Right ventricle myocardium superior (tissue), 1 donor: Measurements from ENCODE around the gene CYP1A2. TPM values are rescaled to one million over a fixed set of nuclear protein-coding genes. Genes with fewer than 3 reads are reported as not detected.
"Not testable (repeated sequence)": the region's sequence is repeated elsewhere in the genome, so short reads cannot be mapped to it uniquely, and the experiment has no call there.

Source experiments
- ATAC-seq: fragments of 200-7000 bp; cut with Tn5 transposase; one replicate; pipeline ENCODE4 v1.9.1; 2020; ENCODE audit warnings: mild to moderate bottlenecking; ENCODE audit not compliant: poor library complexity
- DNase-seq: peaks from one replicate; pipeline ENCODE4 v3.0.0-alpha.2; 2020
- intact Hi-C: fragments of 100-400 bp; cut with DNase I; formaldehyde crosslinking; loops from one replicate; pipeline ENCODE4 v1.11.2; 2022
- total RNA-seq: library from RNA; stranded (reverse); fragmentation: NEBNext Ultra II Directional; extraction: Animal tissue kit (Norgen Biotek cat#: 25700); gene quantifications from one replicate; pipeline ENCODE4 v1.2.1, GENCODE V29; 2021
- donor health status: DM: no; HTN: yes; CAD: no; lungs with severe emphysema.

Gene CYP1A2
- total RNA-seq, 1 donor from 2014 or later, result not detected

DNA sequence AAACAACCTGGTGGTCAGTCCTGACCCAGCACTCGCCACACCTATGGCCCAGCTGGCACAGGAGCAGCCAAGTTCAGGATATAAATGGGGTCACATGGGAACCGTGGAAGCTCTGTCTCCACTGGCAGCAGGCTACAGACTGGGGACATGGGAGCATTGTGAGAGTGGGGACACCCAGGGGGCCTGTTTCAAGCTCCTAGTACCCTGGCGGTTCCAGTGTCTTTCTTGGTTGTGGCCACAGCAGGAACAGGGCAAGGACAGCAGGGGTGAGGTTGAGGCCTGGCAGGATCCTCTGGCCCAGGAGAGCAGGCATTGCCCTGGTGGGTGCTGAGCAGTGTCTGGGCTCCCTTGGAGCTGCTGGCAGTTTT, 35.1 kb downstream of the CYP1A2 start:
- intact Hi-C loops, result no loop called here
- ATAC-seq (no peak), DNase-seq (no peak)

DNA sequence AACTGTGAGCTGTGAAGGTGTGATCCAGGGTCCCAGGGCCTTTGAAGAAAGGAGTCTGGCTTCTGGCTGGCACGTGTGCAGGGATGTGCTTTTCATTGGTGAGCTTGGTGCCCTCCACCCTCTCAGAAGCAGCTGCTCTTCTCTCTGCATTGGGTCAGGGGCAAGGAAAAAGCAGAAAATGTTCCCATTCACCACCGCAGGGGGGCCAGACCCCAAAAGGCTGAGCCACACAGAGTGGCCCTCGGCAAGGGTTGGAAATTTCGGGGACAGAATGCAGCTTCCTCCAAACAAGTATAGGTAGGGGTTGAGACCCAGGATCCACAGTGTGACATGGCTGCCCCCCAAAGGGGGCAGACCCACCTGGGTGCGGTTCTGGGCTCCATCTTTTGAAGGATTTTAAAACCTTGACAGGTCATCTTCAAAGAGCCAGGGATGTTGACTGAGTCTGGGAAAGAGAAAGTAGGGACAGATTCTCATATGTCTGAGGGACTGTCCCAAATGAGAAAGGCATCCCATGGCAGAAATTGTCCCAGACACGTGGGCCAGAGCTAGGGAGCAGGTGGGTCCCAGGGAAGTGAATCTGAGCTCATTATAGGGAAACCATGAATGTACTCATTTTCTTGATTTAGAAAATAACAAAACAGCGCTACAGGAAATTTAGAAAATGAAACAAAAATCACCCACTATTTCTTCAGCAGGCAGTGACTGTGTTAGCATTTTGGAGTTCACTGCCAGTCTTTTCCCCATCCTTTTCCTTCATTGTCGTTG, 36.0 kb downstream of the CYP1A2 start:
- no peak for DNase-seq
- intact Hi-C loops, result no loop called here
- no peak for ATAC-seq

DNA sequence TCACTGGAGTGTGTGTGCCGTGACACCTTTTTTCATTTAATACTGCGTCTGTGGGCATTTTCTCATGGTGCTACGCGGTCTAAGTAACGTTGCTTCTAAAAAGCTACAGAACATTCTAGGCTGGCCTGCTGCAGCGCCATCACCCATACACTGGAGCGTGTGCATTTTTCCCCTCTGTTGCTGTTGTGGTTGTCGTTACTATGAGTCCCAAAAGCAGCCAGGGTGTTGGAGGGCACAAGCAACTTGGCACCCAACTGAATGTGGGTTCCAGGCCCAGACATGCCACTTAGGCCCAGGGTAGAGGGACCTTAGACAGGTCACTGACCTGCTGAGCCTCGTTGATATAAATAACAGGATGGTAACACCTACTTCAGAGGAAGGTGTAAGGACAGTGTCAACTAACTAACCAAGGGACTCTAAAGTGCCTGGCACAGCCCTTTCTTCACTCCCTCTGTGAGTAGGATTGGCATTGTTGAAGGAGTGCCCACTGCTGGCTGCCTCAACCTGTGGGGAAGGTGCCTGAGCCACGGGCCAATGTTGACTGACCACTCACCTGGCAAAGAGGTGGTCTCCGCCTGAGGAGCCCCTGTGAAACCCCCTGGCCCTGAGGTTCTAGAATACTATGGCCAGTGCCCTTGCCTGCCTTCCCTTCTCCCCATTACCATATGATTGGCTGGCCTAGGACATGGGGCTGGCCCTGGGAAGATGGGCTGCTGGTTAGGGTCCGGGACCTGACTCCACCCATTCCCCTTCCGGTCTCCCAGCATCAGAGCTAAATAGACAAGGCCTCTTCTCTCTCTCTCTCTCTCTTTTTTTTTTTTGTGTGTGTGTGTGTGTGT, 36.8 kb downstream of the CYP1A2 start:
- DNase-seq, result no peak
- intact Hi-C loops, result no loop called here
- peak; percentile 13 for ATAC-seq

DNA sequence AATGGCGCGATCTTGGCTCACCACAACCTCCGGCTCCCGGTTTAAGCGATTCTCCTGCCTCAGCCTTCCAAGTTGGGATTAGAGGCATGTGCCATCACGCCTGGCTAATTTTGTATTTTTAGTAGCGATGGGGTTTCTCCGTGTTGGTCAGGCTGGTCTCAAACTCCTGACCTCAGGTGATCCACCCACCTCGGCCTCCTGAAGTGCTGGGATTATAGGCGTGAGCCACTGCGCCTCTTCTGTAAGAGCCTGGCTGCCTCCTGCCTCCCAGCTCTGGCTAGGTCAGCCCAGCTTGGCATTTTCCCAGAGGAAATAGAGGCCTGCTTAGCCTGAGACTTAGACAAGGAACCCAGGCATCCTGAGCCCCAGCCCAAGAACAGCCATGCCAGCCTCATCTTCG, 37.4 kb downstream of the CYP1A2 start:
- ATAC-seq, DNase-seq, intact Hi-C loops: not testable (repeated sequence)

DNA sequence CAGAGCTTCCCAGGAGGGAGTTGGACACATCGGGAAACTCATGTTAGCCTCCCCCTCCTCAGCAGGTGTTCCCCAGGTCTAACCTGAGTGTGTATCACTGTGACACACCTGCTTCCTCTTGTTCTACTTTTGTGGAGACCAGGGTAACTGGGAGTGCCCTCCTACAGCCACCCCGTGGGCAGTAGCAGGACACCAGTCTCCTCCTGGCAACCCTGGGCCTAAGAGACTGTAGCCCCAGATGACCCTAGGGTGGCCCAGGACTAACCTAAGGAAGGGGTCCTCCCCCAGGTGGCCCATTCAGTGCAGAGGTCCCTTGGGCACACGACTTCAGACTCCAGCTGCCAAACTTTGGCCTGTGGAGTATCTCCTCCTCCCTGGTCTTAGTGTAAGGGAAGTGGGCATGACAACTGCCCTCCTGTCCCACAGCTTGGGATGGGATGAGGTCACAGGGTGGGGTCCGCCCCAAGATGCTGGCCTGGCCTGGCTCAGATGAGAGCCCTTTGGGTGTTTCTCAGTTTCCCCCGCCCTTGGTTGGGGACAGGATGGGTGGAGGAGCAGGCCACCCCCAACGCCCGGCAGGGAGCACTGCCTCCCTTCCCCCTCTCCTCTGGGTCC, 38.0 kb downstream of the CYP1A2 start:
- intact Hi-C loops, result no loop called here
- DNase-seq, result peak; percentile 70
- ATAC-seq, result peak; percentile 7

DNA sequence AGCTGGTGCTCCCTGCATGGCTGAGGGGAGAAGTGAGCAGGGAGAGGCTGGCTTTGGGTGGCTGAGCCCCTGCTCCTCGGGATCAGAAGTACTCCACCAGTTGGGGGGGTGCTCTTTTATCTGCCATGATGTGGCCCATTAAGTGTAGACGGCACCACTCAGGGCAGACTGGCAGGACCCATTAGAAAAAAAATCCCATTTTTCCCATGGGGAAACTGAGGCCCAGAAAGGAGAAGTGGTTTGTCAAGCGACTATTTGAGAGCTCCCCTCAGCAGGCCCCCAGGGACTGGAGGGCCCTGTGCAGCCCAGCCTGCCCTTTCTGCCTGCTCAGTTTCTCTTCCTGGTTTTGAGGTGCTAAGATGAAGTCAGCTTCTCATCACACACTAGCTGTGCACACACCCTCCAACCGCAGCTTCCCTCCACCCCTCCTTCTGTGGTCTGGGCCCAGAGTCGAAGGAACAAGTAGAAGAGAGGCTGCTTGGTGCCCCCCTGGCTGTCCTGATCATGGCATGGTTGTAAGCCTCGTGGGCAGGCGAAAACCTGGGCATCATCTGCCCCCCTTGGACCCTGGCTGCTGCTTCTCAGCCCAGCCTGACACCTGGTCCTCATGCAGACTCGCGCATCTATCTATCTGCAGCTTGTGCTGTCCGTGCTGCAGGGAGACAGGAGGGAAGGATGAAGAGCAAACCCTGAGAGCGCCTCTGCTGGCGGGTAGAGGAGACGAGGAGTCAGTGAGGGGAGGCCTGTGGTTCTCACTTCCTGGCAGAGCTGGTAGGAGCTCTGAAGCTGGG, 38.8 kb downstream of the CYP1A2 start:
- ATAC-seq, result peak; percentile 32
- intact Hi-C loops, result no loop called here
- peak; percentile 84 for DNase-seq

DNA sequence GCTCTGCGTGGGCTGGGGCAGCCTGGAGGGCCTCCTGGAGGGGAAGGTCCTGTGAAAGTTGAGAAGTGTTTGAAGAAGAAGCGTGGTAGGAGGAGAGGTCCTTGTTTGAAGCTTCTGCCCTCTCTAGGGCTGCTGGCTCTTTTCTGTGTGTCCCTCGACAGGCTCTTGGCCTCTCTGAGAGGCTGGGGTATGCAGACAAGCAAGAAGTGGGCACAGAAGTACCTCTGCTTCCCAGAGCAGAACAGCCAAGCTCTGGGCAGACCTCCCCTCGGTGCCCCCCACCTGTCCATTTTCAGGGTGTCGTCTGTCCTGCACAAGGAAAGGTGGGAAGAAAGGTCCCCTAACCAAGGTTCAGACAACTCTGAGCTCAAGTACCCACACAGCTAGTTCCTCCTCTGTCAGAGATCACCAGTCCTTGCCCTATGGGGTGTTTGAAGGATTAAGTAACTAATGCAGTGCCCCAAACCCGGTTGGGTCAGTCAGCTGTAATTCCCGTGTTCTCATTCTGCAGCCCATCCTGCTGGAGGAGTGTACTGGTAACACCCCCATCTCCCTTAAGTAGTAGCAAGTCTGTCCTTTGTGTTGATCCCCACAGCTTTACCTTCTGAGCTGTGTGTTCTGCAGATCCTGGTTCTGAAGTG, 39.5 kb downstream of the CYP1A2 start:
- no peak for ATAC-seq
- no peak for DNase-seq
- intact Hi-C loops, result no loop called here

DNA sequence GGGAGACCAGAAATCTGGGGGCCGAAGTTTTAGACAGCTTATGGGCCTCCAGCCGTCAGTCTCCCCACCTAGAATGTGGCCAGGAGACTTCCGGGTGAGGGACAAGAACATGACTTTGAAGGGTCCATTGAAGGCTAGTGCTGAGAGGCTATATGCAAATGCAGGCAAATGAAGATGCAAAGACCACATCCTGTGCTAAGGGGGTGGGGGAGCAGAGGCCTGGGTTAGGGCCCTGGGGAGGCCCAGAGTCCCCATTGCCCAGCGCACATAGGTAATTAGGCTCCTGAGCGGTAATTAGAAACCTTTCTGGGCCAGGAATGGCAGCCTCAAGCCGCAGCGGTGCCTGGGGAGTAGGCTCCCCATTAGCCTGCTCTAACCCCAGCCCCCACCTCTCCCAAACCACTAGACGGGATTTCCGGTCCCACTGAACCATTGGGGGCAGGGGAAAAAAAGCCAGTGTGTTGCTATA, 40.1 kb downstream of the CYP1A2 start:
- intact Hi-C loops, result no loop called here
- ATAC-seq (no peak), DNase-seq (no peak)

DNA sequence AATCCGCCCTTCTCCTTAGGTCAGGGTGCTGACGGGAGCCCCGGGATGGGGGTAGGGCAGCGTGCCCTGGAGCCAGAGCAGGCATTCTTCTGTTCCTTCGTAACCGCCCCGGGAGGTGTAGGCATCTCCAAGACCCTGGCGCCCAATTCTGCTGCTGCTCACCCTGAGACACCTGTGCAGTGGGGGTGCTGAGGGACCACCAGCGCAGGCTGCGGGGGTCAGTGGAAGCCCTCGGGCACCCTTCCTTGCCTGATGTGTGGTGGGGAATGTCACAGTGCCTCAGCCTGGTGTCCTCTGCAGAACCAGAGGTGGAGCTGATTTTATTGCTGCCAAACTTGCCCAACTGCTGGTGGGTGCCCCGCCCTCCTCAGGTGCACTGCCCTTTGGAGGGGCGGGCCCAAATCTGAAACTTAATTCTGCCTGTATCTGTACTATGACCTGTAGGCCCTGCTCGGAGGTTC, 40.6 kb downstream of the CYP1A2 start:
- ATAC-seq (no peak), DNase-seq (no peak)
- intact Hi-C loops, result no loop called here

DNA sequence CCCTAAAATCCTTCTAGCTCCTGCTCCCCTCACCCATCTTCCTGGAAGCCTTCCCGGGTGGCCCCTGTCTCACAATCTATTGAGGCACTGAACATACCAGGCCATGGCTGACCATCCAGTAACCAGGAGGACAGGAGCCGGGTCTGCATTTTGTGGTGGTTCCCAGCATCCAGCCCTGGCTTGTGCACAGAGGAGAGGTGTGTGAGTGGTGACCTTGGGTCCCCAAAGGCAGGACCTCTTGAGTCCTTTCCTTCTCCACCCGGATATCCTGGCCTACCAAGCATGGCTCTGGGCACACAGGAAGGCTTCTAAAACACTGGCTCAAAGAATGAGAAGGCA, 41.1 kb downstream of the CYP1A2 start:
- no peak for DNase-seq
- ATAC-seq, result no peak
- intact Hi-C loops, result no loop called here

DNA sequence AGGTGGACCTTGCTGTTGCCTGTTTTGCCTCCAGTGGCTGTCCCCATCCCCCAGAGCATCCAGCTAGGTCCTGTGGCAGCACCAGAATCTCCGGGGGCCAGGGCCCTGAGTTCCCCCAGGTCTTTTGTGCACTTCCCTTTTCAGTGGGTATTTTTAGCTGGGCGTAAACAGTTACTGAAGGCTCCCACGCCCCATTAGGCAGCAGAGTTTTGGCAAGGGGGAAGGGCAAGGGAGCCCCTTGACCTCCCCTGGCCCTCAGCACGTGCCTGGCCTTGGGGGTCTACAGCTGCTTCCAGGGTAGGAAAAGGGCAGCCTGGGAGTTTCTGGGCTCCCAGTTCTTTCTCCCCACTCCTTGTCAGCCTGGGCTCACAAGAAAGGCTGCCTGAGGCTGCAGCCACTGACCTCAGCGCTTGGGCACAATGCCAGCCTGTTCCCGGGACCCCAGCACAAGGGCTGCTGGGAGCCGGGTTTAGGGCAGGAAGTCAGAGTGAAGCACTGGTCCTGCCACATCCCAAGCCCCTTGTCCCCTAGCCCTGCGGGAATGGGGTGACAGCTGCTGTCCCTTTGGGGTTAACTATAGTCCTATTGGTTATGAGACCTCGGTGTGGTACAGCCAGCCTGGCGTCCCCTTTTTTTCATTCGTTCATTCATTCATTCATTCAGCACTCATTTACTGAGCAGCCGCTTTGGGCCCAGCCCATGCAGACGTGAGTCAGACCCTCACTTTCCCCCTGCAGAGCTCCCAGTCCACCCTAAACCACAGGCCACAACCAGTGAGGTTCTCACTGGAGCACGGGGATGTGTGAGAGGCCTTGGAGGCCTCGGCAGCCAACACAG, 41.7 kb downstream of the CYP1A2 start:
- intact Hi-C loops, result no loop called here
- DNase-seq (peak; percentile 90), ATAC-seq (peak; percentile 38)

DNA sequence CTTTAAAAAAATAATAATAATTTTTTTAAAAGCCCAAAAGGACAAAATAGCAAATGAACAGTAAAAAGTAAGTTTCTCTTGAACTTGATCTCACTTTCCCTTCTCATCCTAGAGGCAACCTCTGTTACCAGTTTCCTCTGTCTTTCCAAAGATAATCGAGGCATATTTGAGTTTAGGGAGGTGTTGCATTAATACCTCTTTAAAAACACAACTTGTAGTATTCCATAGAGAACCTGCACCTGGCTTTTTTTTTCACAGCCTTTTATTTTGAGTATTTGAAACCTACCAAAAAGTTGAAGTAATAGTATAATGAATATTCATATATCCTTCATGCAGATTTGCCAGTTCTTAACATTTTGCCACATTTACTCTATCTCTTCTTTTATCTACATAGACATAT, 42.4 kb downstream of the CYP1A2 start:
- ATAC-seq (no peak), DNase-seq (no peak)
- intact Hi-C loops, result no loop called here

DNA sequence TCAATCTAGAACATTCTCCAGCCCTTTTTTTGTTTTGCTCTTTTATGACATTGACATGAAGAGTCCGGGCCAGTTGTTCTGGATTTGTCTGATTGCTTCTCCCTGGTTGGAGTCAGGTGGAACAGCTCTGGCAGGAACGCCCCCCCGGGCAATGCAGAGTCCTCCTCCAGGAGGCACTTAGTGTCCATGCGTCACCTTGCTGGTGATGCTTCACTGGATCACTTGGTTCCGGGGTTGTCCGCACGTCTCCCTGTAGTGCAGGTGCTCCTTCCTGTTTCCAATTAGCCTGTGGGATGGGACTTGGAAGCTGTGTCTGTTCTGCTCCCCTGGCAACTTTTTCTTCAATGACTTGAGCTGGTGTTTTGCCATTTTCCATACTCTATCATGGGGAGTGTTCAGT, 43.0 kb downstream of the CYP1A2 start:
- intact Hi-C loops, result no loop called here
- no peak for ATAC-seq
- no peak for DNase-seq

DNA sequence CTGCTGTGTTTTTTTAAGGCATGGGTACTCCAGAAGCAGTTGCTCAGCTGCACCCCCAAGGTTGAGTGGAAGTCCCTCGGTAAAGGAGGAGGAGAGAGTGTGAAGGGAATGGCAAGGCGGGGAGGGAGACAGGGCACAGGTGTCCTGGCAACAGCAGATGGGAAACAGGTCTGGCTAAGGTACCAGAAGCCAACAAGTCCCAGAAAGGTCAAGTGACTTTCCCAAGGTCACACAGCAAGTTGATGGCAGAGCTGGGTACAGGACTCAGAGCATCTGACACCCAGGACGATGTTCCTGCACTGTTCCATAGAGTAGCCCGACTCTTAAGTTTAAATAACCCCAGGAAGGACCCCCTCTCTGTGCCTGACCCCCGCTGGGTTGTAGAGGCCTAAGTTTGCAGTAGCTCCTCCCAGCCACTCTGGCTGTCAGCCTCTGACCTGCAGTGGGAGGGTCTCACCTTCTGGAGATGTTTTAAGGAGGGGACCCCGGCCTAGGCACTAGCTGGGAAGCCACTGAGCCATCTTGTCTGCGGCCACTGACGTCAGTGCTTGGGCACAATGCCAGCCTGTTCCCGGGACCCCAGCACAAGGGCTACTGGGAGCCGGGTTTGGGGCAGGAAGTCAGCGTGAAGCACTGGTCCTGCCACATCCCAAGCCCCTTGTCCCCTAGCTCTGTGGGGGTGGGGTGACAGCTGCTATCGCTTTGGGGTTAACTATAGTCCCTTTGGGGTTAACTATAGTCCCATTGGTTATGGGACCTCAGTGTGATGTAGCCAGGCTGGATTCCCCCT, 43.8 kb downstream of the CYP1A2 start:
- intact Hi-C loops, result no loop called here
- no peak for ATAC-seq
- peak; percentile 62 for DNase-seq

DNA sequence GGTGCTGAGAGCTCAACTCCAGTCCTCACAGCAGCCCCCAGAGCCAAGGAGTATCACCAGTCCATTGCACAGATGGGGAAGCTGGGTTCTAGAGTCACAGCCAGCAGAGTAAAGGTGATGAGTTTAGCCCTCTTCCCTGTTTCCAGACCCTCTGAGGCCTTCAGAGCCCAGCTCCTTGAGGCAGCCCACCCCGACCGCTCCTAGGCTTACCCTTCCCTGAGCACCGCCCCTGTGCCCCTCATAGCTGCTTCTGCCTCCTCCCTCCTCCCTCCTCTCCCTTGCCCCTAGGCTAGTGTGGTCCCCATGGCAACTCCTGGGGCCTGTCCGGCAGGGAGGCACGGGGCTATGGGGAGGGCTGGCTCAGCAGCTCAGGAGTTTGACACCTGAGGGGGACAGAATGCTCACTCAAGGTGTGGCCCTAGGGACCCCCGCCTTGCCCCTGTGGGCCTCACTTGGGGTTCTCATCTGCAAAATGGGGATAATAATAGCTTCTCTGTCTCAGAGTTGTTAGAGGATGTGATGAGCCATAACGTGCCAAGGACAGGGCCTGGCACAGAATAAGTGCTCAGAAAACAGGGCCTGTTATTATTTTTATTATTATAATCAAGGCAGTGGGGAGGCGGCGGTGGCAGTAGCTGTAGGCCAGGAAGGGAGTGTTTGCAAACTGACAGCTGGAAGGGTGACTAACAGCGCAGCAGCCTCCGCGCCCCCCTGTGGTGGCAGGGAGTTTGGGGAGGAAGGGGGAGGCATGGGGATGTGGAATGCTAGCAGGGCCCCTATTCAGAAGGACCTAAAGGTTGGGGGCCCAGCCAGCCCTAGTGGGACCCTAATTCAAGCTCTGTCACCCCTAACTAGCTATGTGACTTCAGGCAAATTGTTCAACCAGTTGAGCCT, 44.7 kb downstream of the CYP1A2 start:
- no peak for ATAC-seq
- no peak for DNase-seq
- intact Hi-C loops, result no loop called here
